Measurements from ENCODE around the gene MAB21L4.

Gene MAB21L4

GRCh38 chr2:240911641-240912265 is 15.8 kb upstream of the MAB21L4 start:
- no peak overlapping the region for H3K27ac Mint-ChIP-seq
- DNase-seq (no peak), ATAC-seq (replicated peaks) (no peak)
- H3K9me3 Mint-ChIP-seq = no peaks in the 10 kb centered on the region
- H3K27me3 Mint-ChIP-seq = peaks cover 39 to 73% of the 10 kb centered on the region in 2 donors
- H3K36me3 Mint-ChIP-seq (ENCODE audit: insufficient read depth) = no peaks in the 10 kb centered on the region
- peaks cover 0 to 3% of the 10 kb centered on the region in 2 donors for H3K4me1 Mint-ChIP-seq (ENCODE audit: low read depth in 2 of 2)
- H3K4me3 Mint-ChIP-seq = no peak overlapping the region

GRCh38 chr2:240909216-240909974 is 13.4 kb upstream of the MAB21L4 start:
- Mint-ChIP-seq H3K27me3 (peaks cover 38 to 65% of the 10 kb centered on the region in 2 donors), H3K27ac (no peak overlapping the region), H3K9me3 (no peaks in the 10 kb centered on the region), H3K4me1 (ENCODE audit: low read depth in 2 of 2) (no peaks in the 10 kb centered on the region), H3K4me3 (no peak overlapping the region), H3K36me3 (ENCODE audit: insufficient read depth) (no peaks in the 10 kb centered on the region)
- DNase-seq (no peak), ATAC-seq (replicated peaks) (no peak)

GRCh38 chr2:240906911-240907590 is 11.1 kb upstream of the MAB21L4 start:
- DNase-seq = no peak
- H3K4me1 Mint-ChIP-seq (ENCODE audit: low read depth in 2 of 2) = no peaks in the 10 kb centered on the region
- no peak for ATAC-seq (replicated peaks)
- H3K27ac Mint-ChIP-seq = no peak overlapping the region
- no peak overlapping the region for H3K4me3 Mint-ChIP-seq
- no peaks in the 10 kb centered on the region for H3K9me3 Mint-ChIP-seq
- H3K27me3 Mint-ChIP-seq = peaks cover 29 to 63% of the 10 kb centered on the region in 2 donors
- no peaks in the 10 kb centered on the region for H3K36me3 Mint-ChIP-seq (ENCODE audit: insufficient read depth)

- Mint-ChIP-seq H3K4me1 (ENCODE audit: low read depth in 2 of 2) (no peaks in the 10 kb centered on the region), H3K27me3 (peaks cover 21 to 60% of the 10 kb centered on the region in 2 donors), H3K27ac (no peak within 1 kb of the TSS), H3K9me3 (no peaks in the 10 kb centered on the region), H3K4me3 (no peak within 1 kb of the TSS), H3K36me3 (ENCODE audit: insufficient read depth) (no peaks in the 10 kb centered on the region)
- ATAC-seq (replicated peaks) (no peak), DNase-seq (no peak)
Observed at GRCh38 chr2:240906141-240906910, 10.4 kb upstream of the MAB21L4 start, which contains the start of gene CROCC2. TSS of gene CROCC2 (plus strand) at chr2:240906336. CDS start at chr2:240906514, 178 bp downstream.

- Mint-ChIP-seq H3K4me3 (no peak overlapping the region), H3K27me3 (peaks cover 20 to 64% of the 10 kb centered on the region in 2 donors), H3K4me1 (ENCODE audit: low read depth in 2 of 2) (no peaks in the 10 kb centered on the region), H3K27ac (no peak overlapping the region), H3K36me3 (ENCODE audit: insufficient read depth) (no peaks in the 10 kb centered on the region), H3K9me3 (no peaks in the 10 kb centered on the region)
- DNase-seq (no peak), ATAC-seq (replicated peaks) (no peak)
Observed at GRCh38 chr2:240905176-240905781, 9.3 kb upstream of the MAB21L4 start.

- Mint-ChIP-seq H3K4me3 (no peak overlapping the region), H3K36me3 (ENCODE audit: insufficient read depth) (no peaks in the 10 kb centered on the region), H3K27ac (no peak overlapping the region), H3K9me3 (no peaks in the 10 kb centered on the region), H3K4me1 (ENCODE audit: low read depth in 2 of 2) (no peaks in the 10 kb centered on the region), H3K27me3 (peaks cover 12 to 59% of the 10 kb centered on the region in 2 donors)
- no peak for DNase-seq
- ATAC-seq (replicated peaks) = no peak
Observed at GRCh38 chr2:240904216-240905175, 8.5 kb upstream of the MAB21L4 start.

GRCh38 chr2:240903191-240904060 is 7.5 kb upstream of the MAB21L4 start:
- Mint-ChIP-seq H3K4me3 (no peak overlapping the region), H3K9me3 (no peaks in the 10 kb centered on the region), H3K4me1 (ENCODE audit: low read depth in 2 of 2) (no peaks in the 10 kb centered on the region), H3K36me3 (ENCODE audit: insufficient read depth) (no peaks in the 10 kb centered on the region), H3K27me3 (peaks cover 10 to 66% of the 10 kb centered on the region in 2 donors), H3K27ac (no peak overlapping the region)
- DNase-seq = no peak
- no peak for ATAC-seq (replicated peaks)

- H3K9me3 Mint-ChIP-seq = no peaks in the 10 kb centered on the region
- DNase-seq = no peak
- H3K27me3 Mint-ChIP-seq = peaks cover 14 to 74% of the 10 kb centered on the region in 2 donors
- ATAC-seq (replicated peaks) = no peak
- H3K36me3 Mint-ChIP-seq (ENCODE audit: insufficient read depth) = no peaks in the 10 kb centered on the region
- H3K4me3 Mint-ChIP-seq = no peak overlapping the region
- H3K4me1 Mint-ChIP-seq (ENCODE audit: low read depth in 2 of 2) = no peaks in the 10 kb centered on the region
- H3K27ac Mint-ChIP-seq = no peak overlapping the region
Observed at GRCh38 chr2:240902615-240903041, 6.7 kb upstream of the MAB21L4 start.

- DNase-seq (no peak), ATAC-seq (replicated peaks) (no peak)
- no peak overlapping the region for H3K4me3 Mint-ChIP-seq
- H3K27me3 Mint-ChIP-seq = peaks cover 15 to 75% of the 10 kb centered on the region in 2 donors
- H3K36me3 Mint-ChIP-seq (ENCODE audit: insufficient read depth) = no peaks in the 10 kb centered on the region
- no peaks in the 10 kb centered on the region for H3K9me3 Mint-ChIP-seq
- H3K4me1 Mint-ChIP-seq (ENCODE audit: low read depth in 2 of 2) = no peaks in the 10 kb centered on the region
- H3K27ac Mint-ChIP-seq = no peak overlapping the region
Observed at GRCh38 chr2:240901986-240902614, 6.1 kb upstream of the MAB21L4 start.

- Mint-ChIP-seq H3K36me3 (ENCODE audit: insufficient read depth) (no peaks in the 10 kb centered on the region), H3K4me3 (no peak overlapping the region), H3K4me1 (ENCODE audit: low read depth in 2 of 2) (no peaks in the 10 kb centered on the region), H3K9me3 (no peaks in the 10 kb centered on the region), H3K27ac (no peak overlapping the region), H3K27me3 (peaks cover 14 to 66% of the 10 kb centered on the region in 2 donors)
- DNase-seq = no peak
- no peak for ATAC-seq (replicated peaks)
Observed at GRCh38 chr2:240900141-240900860, 4.3 kb upstream of the MAB21L4 start.

GRCh38 chr2:240899468-240899865 is 3.5 kb upstream of the MAB21L4 start:
- ATAC-seq (replicated peaks) (no peak), DNase-seq (no peak)
- no peak overlapping the region for H3K4me3 Mint-ChIP-seq
- no peaks in the 10 kb centered on the region for H3K36me3 Mint-ChIP-seq (ENCODE audit: insufficient read depth)
- H3K4me1 Mint-ChIP-seq (ENCODE audit: low read depth in 2 of 2) = no peaks in the 10 kb centered on the region
- H3K27ac Mint-ChIP-seq = no peak overlapping the region
- H3K9me3 Mint-ChIP-seq = no peaks in the 10 kb centered on the region
- H3K27me3 Mint-ChIP-seq = peaks cover 14 to 62% of the 10 kb centered on the region in 2 donors

All from effector memory CD8-positive, alpha-beta T cell (primary cell).